A549 (cell line): Measurements from ENCODE around the gene WFDC5.

Source experiments
- BHLHE40 ChIP-seq: IDR thresholded peaks from 2 replicates; pipeline ENCODE4 v1.6.1; 2012; ENCODE audit warnings: low read depth, low read length, inconsistent platforms
- MAFK ChIP-seq: fragments of 450-650 bp; IDR thresholded peaks from 2 replicates; pipeline ENCODE4 v1.6.1; 2014; ENCODE audit not compliant: partially characterized antibody
- RCOR1 ChIP-seq: fragments of 150-350 bp; IDR thresholded peaks from 2 replicates; pipeline ENCODE4 v1.6.1; 2014; ENCODE audit warnings: antibody characterized with exemption, low read length, low read depth
- ZNF302 ChIP-seq: fragments of 250-450 bp; sonication (Bioruptor Pico); IDR thresholded peaks from 2 replicates; pipeline ENCODE4 v1.9.0; 2021; ENCODE audit warnings: inconsistent platforms, mild to moderate bottlenecking, moderate library complexity
- TF ChIP-seq, protein P1 (sequence below): fragments of >200 bp; sonication (Bioruptor Twin); formaldehyde crosslinking; IDR thresholded peaks from 3 replicates; pipeline ENCODE4 v1.5.1; 2016

DNA sequence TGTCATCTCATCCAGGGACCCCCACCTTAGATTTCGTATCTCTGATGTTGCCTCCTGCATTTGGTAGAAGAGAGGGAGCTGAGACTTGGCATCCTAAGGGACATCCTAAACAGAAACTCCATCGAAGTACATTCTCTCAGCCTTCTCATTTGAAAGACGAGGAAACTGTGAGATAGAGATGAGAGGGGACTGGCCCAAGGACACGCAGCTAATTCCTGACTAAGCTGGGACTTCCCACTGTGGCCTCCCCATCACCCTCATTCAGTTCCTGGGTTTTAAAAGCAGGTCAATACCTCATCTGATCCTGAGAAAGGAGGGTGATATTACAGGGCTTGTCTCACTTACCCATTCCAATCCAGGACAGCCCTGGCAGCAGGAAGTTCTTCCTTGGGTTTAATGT, 855 bp upstream of the WFDC5 start:
- TF ChIP-seq RCOR1 (no peak), BHLHE40 (no peak), MAFK (no peak), ZNF302 (CRISPR knock-in tag) (no peak)
- TF ChIP-seq, protein P1, sequence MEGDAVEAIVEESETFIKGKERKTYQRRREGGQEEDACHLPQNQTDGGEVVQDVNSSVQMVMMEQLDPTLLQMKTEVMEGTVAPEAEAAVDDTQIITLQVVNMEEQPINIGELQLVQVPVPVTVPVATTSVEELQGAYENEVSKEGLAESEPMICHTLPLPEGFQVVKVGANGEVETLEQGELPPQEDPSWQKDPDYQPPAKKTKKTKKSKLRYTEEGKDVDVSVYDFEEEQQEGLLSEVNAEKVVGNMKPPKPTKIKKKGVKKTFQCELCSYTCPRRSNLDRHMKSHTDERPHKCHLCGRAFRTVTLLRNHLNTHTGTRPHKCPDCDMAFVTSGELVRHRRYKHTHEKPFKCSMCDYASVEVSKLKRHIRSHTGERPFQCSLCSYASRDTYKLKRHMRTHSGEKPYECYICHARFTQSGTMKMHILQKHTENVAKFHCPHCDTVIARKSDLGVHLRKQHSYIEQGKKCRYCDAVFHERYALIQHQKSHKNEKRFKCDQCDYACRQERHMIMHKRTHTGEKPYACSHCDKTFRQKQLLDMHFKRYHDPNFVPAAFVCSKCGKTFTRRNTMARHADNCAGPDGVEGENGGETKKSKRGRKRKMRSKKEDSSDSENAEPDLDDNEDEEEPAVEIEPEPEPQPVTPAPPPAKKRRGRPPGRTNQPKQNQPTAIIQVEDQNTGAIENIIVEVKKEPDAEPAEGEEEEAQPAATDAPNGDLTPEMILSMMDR: no peak
